Measurements from ENCODE around the gene GLUD2.
"Not testable (repeated sequence)": the region's sequence is repeated elsewhere in the genome, so short reads cannot be mapped to it uniquely, and the experiment has no call there.

GLUD2 gene

DNA sequence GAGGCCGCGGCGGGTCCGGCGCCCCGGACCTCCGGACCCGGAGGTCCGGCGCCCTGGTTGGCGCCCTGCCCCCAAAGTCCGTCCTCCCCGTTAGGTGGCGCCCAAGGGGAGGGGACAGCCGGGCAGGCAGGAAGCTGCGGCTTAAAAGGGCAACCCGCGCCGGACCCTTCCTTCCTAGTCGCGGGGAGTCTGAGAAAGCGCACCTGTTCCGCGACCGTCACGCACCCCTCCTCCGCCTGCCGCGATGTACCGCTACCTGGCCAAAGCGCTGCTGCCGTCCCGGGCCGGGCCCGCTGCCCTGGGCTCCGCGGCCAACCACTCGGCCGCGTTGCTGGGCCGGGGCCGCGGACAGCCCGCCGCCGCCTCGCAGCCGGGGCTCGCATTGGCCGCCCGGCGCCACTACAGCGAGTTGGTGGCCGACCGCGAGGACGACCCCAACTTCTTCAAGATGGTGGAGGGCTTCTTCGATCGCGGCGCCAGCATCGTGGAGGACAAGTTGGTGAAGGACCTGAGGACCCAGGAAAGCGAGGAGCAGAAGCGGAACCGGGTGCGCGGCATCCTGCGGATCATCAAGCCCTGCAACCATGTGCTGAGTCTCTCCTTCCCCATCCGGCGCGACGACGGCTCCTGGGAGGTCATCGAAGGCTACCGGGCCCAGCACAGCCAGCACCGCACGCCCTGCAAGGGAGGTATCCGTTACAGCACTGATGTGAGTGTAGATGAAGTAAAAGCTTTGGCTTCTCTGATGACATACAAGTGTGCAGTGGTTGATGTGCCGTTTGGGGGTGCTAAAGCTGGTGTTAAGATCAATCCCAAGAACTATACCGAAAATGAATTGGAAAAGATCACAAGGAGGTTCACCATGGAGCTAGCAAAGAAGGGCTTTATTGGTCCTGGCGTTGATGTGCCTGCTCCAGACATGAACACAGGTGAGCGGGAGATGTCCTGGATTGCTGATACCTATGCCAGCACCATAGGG is at the start of gene GLUD2:
GLUD2 (plus strand) TSS at position 170 of the 979 bp plus-strand sequence; CDS start at position 245, 75 bp downstream.
- peak; percentile 1 for DNase-seq

DNA sequence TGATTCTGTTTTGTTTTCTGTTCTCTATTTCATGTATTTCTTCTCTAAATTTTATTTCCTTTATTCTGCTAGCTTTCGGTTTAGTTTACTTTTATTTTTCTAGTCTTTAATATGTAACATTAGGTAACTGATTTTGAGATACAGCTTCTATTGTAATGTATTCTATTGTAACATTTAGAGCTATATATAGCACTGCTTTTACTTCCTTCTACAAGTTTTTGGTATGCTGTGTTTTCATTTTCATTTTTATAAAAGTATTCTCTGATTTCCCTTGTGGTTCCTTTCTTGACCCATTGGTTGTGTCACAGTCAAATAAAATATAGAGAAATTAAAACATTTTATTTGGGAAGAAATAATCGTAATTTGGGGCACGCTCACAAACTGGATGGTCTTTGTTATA is 48.0 kb upstream of the GLUD2 start:
- no peak for DNase-seq

DNA sequence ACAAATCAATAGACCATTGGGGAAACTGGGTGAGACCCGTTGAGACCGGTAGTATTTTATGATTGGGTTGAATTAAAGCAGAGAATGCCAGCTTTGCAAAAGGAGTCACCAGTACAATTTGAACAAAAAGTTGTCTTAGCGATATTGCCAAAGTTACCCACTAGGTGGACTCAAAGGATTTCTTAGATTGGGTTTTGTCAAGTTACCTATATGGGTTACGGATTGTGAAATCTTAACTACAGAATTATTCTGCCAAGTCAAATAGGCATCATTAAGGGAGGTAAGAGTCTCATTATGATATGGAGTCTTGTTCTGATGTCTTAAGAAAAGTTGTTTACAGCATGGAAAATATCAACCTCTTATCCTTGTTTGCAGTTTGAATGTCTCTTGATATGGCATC is 46.8 kb upstream of the GLUD2 start:
- peak; percentile 1 for DNase-seq

DNA sequence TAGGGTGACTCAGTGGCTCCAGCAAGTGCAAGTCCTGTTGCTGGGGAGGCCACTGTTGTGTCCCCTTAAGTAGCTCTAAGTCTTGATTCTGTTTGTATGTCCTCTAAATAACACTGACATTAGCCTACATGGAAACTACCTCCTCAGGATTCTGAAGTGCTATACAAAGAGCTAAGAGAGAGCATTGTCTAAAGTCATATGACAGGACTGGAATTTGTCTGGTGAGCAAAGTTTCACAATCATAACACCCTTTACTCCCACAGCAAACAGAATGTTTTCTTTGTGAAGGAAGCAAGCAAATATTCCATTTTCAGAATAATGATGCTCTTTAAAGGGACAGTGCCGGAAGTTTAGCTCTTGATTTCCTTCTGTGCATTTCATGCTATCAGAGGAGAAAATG is 38.5 kb upstream of the GLUD2 start:
- DNase-seq, result no peak

DNA sequence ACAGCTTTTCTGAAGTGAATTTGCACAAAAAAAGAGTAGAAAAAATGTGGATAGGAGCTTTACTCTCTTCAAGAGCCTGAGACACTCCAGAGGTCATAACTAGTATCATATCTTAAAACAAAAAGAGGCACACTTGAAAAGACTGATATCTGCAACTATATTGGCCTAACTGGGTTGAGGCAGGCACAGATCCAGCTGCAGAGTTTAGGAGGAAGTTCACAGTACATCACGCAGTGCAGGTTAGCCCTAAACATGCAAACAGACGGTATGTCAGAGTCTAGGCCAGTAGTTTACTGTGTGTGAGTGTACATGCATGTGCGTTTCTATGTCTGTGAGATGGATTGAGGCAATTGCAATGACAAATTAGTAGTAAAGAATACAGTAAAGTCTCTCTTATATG is 37.6 kb upstream of the GLUD2 start:
- no peak for DNase-seq

DNA sequence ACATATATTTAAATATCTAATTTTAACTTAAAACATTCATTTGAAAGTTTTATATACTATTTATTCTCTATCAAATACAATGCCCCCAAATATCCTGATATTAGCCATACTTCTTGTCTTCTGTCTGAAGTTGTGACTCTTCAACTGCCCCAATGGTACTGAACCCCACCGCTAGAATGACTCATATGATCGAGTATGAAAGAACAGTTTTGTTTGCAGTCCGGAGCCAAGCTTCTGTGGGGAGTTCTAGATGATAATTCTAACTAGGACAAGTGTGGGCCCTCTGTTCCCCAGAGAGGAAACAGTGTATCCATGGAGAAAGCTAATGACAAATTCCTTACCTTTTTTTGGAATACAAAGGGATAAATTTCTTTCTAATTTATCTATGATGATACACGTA is 37.2 kb upstream of the GLUD2 start:
- no peak for DNase-seq

DNA sequence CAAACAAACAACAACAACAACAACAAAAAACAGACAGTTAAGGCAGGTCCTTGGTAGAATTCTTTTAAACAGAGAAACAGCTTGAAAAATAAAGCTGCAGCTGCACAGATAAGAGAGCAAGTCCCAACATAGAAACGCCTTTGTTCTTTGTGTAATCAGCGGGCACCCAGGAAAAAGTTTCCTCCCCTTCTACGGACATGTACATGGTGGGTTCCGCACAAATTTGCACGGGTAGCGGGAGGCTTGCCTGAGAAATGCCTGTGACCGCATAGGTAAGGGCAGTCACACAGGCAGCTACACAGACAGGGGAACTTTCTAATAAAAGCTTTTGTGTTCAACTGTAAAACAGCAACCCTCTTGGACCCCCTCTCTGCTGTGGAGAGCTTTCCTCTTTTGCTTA is 36.2 kb upstream of the GLUD2 start:
- no peak for DNase-seq

- DNase-seq, result no peak
Measured at GRCh38 chrX:121013897-121014455, 33.4 kb upstream of the GLUD2 start.

- no peak for DNase-seq
Measured at GRCh38 chrX:121014826-121015225, 32.6 kb upstream of the GLUD2 start.

GRCh38 chrX:121028419-121028818 is 19.0 kb upstream of the GLUD2 start:
- no peak for DNase-seq

DNA sequence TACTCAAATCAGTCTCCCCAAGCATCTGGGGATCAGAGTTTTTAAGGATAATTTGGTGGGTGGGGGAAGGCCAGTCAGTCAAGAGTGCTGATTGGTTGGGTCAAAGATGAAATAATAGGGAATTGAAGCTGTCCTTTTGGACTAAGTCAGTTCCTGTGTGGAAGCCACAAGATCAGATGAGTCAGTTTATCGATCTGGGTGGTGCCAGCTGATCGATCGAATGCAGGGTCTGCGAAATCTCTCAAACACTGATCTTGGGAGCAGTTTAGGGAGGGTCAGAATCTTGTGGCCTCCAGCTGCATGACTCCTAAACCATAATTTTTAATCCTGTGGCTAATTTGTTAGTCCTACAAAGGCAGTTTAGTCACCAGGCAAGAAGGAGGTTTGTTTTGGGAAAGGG is 17.3 kb upstream of the GLUD2 start:
- DNase-seq, result no peak

- no peak for DNase-seq
Measured at GRCh38 chrX:121032531-121032930, 14.9 kb upstream of the GLUD2 start.

DNA sequence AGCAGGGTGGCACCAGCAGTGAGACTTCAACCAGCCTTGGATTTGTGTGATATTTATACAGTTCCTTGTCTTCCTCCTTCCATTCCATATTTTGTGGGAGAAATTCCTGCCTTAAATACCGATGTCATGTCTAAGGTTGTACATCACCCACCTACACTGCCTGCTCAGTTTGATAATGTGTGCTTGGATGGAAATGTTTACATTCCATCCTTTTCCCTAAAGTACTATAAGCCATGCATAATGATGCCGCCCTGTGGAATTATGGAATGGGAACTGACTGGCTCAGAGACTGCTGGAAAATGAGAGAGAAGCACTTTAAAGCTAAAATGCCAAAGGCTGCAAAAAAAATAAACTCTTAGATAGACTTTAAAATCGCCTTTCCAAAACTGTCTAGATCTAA is 11.3 kb upstream of the GLUD2 start:
- DNase-seq, result no peak

DNA sequence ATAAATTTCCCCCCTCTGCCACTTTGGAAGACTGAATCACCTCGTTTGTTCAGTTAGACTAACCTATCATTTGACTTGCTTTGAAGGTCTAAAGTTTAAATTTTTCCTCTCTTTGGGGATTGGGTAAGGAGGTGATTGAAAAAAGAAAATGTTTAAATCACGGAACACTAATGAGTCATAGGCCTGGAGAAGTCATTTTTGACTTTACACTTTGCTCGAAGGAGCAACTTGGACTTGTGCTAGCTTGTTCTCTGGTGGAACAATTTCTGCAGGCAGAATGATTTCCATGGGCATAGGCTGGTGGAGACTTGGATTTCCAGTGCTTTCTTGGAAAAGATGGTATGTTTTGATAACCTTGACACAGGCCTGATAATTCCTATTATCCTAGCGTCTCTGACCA is 10.5 kb upstream of the GLUD2 start:
- no peak for DNase-seq

- no peak for DNase-seq
Measured at GRCh38 chrX:121050781-121051180, 3.4 kb downstream of the GLUD2 start.

DNA sequence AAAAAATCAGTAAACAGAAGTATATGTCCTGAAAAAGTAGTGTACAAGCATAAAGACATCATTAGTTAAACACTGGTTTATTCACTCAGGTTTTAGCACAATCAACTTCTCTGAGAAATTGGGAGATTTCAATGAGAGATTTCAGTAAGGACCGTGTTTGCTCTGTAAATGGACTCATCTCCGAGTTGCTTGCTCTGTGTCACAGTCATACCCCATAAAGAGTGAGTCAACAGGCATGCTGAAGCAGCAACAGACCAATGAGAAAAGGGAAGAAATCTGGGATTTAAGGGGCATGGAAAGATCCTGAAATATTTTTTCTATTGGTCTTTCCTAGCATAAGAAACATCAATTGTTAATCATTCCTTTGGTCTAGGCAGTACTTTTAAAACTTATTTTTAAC is 4.7 kb downstream of the GLUD2 start:
- no peak for DNase-seq

DNA sequence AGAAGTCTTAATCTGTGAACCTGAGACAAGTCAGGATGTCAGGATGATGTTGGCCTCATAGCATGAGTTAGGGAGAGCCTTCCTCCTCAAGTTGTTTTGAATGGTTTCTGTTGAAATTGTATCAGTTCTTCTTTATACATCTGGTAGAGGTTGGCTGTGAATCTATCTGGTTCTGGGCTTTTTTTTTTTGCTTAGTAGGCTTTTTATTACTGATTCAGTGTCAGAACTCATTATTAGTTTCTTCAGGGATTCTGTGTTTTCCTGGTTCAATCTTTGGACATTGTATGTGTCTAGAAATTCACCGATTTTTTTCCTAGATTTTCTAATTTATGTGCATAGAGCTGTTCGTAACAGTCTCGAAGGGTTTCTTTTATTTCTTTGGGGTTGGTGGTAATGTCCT is 14.9 kb downstream of the GLUD2 start:
- DNase-seq, result no peak

GRCh38 chrX:121064579-121064978 is 17.2 kb downstream of the GLUD2 start:
- no peak for DNase-seq

- not testable (repeated sequence) for DNase-seq
Measured at GRCh38 chrX:121084247-121084646, 36.8 kb downstream of the GLUD2 start.

DNA sequence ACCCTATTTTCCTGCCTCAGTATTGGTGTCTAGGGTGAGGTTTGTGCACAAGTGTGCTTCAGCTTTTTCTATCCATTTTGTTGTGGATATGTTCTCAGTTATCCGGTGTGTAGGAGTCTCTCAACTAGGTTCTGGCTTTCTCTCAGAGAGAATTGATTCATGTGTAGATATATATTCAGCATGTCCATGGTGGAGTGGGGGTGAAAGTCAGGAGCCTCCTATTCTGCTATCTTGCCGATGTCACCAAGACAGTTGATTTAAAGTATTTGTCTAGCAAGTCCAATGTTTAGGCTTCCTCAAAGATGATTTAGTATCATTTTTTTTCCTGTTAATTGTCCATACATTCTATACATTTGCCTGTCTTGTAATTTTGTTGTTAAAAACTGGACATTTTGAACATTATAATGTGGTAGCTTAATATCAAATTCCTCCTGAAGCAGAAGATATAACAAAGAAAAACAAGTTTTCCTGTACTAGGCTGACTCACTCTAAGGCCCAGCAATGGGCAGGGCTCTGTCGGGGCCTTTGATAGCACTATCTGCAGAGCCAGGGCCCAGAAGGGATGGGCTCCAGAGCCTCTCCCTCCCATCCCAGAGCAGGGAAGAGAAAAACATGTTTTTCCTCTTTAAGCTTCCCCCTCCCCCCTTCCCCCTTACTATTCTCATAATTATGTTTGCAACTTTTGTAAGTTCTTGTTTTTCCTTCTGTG is 37.6 kb downstream of the GLUD2 start:
- peak; percentile 33 for DNase-seq

GRCh38 chrX:121085612-121086010 is 38.2 kb downstream of the GLUD2 start:
- no peak for DNase-seq

- no peak for DNase-seq
Measured at GRCh38 chrX:121093011-121093410, 45.6 kb downstream of the GLUD2 start.
